Keratinocyte (primary cell): ENCODE results near the gene HSDL2.

Source experiments
- EZH2 ChIP-seq: IDR thresholded peaks from one replicate; pipeline ENCODE4 v1.6.1; 2012; ENCODE audit warnings: inconsistent platforms, mild to moderate bottlenecking, low read length, moderate library complexity
- TF ChIP-seq, protein P1 (sequence below), 3 experiments: IDR thresholded peaks in 1 of 3; conservative IDR thresholded peaks in 1 of 3; optimal IDR thresholded peaks in 1 of 3; 2 replicates in 2 of 3; 3 replicates in 1 of 3; pipeline versions ENCODE3 to v1.5.1; 2011; ENCODE audit warnings: low read length in 3 of 3, mild to moderate bottlenecking in 3 of 3, moderate library complexity in 2 of 3, control low read depth in 1 of 3, inconsistent platforms in 1 of 3; ENCODE audit not compliant: insufficient read depth in 2 of 3; ENCODE audit errors: extremely low read depth in 1 of 3

DNA sequence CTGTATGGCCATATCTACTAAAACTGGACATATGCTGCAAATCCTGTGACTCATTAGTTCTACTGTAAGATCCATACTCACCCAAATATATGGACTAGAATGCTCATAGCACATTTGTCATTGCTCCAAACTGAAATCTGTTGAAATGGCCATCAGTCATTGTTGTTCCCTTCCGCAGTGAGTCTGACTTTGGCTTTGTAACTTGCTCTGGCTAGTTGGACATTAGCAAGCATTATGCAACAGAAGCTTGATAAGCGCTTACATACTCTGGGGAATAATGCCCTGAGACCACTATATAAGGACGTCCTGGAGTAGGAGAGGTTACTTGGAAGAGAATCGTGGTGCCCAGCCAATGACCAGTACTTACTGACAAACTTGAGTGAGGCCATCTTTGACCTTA is 115.7 kb downstream of the HSDL2 start:
- TF ChIP-seq EZH2: no peak
- TF ChIP-seq, protein P1, sequence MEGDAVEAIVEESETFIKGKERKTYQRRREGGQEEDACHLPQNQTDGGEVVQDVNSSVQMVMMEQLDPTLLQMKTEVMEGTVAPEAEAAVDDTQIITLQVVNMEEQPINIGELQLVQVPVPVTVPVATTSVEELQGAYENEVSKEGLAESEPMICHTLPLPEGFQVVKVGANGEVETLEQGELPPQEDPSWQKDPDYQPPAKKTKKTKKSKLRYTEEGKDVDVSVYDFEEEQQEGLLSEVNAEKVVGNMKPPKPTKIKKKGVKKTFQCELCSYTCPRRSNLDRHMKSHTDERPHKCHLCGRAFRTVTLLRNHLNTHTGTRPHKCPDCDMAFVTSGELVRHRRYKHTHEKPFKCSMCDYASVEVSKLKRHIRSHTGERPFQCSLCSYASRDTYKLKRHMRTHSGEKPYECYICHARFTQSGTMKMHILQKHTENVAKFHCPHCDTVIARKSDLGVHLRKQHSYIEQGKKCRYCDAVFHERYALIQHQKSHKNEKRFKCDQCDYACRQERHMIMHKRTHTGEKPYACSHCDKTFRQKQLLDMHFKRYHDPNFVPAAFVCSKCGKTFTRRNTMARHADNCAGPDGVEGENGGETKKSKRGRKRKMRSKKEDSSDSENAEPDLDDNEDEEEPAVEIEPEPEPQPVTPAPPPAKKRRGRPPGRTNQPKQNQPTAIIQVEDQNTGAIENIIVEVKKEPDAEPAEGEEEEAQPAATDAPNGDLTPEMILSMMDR (optimal IDR thresholded peaks at IDR 0.05 in 1 of 3, IDR thresholded peaks at IDR 0.05 in 1 of 3, conservative IDR thresholded peaks at IDR 0.05 in 1 of 3; ENCODE audit: extremely low read depth in 1 of 3, insufficient read depth in 2 of 3, low read length in 3 of 3): no peak
